Large intestine (tissue), 3 donors: ENCODE measurements around the gene UBFD1. TPM values are rescaled to one million over a fixed set of nuclear protein-coding genes. Genes with fewer than 3 reads are reported as not detected.

Experiments
- DNase-seq, 2 donors: peaks; one replicate each; pipeline versions ENCODE4 v3.0.0 to v3.0.0-alpha.2; 2013
- H3K27ac ChIP-seq: one replicate; pipeline ENCODE4 v1.5.1; 2013; ENCODE audit warnings: low read length
- H3K27me3 ChIP-seq: 2 replicates; pipeline ENCODE4 v1.6.1; 2013; ENCODE audit warnings: low read length; ENCODE audit not compliant: control insufficient read depth, insufficient read depth
- H3K36me3 ChIP-seq: 2 replicates; pipeline ENCODE4 v1.6.1; 2013; ENCODE audit warnings: low read length; ENCODE audit not compliant: control insufficient read depth, insufficient read depth
- H3K4me1 ChIP-seq: one replicate; pipeline ENCODE4 v1.6.1; 2013; ENCODE audit warnings: low read length; ENCODE audit not compliant: control insufficient read depth, insufficient read depth
- H3K4me3 ChIP-seq: one replicate; pipeline ENCODE4 v1.5.1; 2013; ENCODE audit warnings: low read length
- H3K9me3 ChIP-seq: one replicate; pipeline ENCODE4 v1.6.1; 2013; ENCODE audit warnings: mild to moderate bottlenecking, low read depth, low read length, moderate library complexity; ENCODE audit not compliant: control insufficient read depth
- WGBS: methylation state at CpG from one replicate; pipeline ENCODE4 v1.1.5; 2013; ENCODE audit warnings: low lambda C conversion rate; ENCODE audit not compliant: insufficient coverage; 5-methylcytosine and 5-hydroxymethylcytosine counted together
- polyA plus RNA-seq: library from polyadenylated mRNA; unstranded; fragments of 120-200 nt; gene quantifications from one replicate; pipeline ENCODE4 v1.2.1, GENCODE V29; 2013

UBFD1 gene
- polyA plus RNA-seq, 1 donor, result 44.3 TPM

DNA sequence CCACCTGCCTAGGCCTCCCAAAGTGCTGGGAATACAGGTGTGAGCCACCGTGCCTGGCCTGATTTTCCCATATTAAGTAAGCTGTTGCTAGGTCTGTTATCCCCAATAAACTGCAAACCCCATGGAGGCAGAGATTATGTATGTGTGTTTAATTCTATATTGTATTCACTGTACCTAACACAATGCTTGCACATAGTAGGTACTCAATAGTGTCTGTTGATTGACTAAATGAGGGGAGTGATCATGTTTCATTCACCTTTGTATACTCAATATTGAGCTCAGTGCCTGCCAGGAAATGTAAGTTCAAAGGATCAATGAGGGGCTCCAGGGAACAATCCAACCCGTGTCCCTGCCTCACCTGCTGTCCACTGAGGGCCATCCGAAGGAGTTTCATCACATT, 32.6 kb upstream of the UBFD1 start:
- H3K36me3 ChIP-seq, result peaks cover 65% of the 10 kb centered on the region
- WGBS, result no CpG with 5 or more reads among the region's 3 CpGs
- DNase-seq, result no peak
- H3K4me3 ChIP-seq, result no peak overlapping the region
- H3K27me3 ChIP-seq, result no peaks in the 10 kb centered on the region
- peaks cover 11% of the 10 kb centered on the region for H3K4me1 ChIP-seq
- no peak overlapping the region for H3K27ac ChIP-seq
- no peaks in the 10 kb centered on the region for H3K9me3 ChIP-seq

DNA sequence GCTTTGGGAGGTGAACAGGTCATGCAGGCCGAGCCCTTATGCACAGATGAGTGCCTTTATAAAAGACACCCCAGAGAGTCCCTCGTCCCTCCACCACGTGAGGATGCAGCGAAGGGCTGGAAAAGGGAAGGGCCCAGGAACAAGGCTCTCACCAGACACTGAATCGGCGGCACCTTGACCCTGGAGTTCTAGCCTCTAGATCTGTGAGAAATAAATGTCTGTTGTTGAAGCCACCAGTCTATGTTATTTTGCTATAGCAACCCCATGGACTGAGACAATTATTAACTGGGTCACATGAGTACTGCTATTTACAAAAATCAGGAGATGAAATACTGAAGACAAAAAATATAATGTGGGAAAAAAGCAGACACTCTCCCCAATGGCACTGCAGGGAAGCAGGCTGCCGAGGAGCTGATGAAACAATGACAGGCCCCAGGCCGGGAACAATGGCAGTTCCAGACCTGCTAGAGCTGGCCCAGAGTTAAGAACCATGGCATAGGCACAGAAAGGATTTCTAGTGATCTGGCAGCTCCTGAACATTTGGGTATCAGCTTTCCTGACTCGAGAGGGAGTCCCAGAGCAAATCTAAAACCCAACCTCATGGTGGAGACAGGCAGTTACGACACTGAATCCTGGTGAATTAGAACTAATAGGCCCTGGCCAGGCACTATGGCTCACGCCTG, 29.4 kb upstream of the UBFD1 start:
- Histone ChIP-seq H3K27me3 (no peaks in the 10 kb centered on the region), H3K4me1 (peaks cover 11% of the 10 kb centered on the region), H3K4me3 (no peak overlapping the region), H3K9me3 (no peaks in the 10 kb centered on the region), H3K36me3 (peaks cover 71% of the 10 kb centered on the region), H3K27ac (peak overlapping the region; percentile 65)
- DNase-seq, result peak; percentile 50 to 83
- WGBS, result no CpG with 5 or more reads among the region's 11 CpGs

DNA sequence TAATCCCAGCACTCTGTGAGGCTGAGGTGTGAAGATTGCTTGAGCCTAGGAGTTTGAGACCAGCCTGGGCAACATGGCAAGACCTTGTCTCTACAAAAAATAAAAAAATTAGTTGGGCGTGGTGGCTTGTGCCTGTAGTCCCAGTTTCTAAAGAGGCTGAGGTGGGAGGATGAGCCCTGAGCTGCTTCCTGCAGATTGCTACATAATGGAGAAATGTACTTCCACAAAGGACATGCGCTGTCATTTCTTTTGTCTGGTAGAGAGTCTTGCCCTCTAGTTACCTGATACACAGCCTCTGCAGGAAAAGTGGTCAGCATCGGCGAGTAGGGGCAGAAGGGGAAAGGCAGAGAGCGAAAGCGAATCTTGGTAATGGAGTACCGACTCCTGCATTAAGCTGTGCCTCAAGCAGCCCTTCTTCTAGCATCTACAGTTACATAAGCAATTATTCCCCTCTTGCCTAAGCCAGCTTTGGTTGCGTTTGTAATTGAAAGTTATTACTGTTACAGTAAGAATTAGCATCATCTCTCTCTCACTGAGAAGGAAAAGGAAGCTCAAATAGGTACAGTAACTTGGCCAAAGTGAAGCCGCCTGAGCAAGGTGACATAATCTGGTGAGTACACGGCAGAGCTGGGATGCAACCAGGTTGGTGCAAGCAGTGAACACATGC, 28.8 kb upstream of the UBFD1 start:
- Histone ChIP-seq H3K9me3 (no peaks in the 10 kb centered on the region), H3K27ac (peak overlapping the region; percentile 65), H3K4me1 (peaks cover 11% of the 10 kb centered on the region), H3K36me3 (peaks cover 70% of the 10 kb centered on the region), H3K4me3 (no peak overlapping the region), H3K27me3 (no peaks in the 10 kb centered on the region)
- no peak for DNase-seq
- WGBS, result no CpG with 5 or more reads among the region's 10 CpGs

DNA sequence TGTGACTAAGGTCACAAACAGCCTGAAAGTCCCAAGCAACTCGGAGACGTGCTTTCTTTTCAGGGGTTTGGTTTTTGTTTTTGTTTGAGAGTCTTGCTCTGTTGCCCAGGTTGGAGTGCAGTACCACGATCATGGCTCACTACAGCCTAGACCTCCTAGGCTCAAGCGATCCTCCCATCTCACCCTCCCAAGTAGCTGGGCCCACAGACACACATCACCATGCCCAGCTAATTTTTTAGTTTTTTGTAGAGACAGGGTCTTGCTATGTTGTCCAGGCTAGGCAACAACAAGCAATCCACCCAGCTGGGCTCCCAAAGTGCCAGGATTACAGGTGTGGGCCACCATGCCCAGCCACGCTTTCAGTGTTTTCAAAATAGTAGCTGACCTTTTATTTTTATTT, 27.5 kb upstream of the UBFD1 start:
- H3K36me3 ChIP-seq, result peaks cover 71% of the 10 kb centered on the region
- no peaks in the 10 kb centered on the region for H3K9me3 ChIP-seq
- no peak overlapping the region for H3K4me3 ChIP-seq
- peaks cover 11% of the 10 kb centered on the region for H3K4me1 ChIP-seq
- no peak overlapping the region for H3K27ac ChIP-seq
- H3K27me3 ChIP-seq, result no peaks in the 10 kb centered on the region
- WGBS, result no CpG with 5 or more reads among the region's 5 CpGs
- DNase-seq, result no peak

DNA sequence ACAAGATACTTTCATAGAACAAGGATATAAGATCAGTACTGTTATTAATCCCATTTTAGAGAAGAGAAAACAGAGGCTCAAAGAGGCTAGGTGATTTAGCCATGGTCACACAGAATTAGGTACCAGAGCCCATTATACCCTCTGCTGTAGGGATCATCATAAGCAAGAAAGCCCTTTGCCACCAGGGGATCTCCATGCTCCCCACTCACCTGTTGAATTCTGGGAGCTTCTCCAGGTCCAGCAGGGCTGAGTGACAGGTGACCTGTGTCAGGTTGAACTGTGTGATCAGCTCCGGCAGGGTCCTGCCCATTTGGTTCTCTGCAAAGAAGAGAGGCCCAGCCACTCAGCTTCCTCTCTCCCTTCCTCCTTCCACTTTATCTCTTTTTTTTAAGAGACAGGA, 25.1 kb upstream of the UBFD1 start:
- Histone ChIP-seq H3K27ac (no peak overlapping the region), H3K27me3 (no peaks in the 10 kb centered on the region), H3K9me3 (no peaks in the 10 kb centered on the region), H3K36me3 (peaks cover 71% of the 10 kb centered on the region), H3K4me3 (no peak overlapping the region), H3K4me1 (peaks cover 10% of the 10 kb centered on the region)
- no CpG with 5 or more reads among the region's 1 CpG for WGBS
- DNase-seq, result no peak

DNA sequence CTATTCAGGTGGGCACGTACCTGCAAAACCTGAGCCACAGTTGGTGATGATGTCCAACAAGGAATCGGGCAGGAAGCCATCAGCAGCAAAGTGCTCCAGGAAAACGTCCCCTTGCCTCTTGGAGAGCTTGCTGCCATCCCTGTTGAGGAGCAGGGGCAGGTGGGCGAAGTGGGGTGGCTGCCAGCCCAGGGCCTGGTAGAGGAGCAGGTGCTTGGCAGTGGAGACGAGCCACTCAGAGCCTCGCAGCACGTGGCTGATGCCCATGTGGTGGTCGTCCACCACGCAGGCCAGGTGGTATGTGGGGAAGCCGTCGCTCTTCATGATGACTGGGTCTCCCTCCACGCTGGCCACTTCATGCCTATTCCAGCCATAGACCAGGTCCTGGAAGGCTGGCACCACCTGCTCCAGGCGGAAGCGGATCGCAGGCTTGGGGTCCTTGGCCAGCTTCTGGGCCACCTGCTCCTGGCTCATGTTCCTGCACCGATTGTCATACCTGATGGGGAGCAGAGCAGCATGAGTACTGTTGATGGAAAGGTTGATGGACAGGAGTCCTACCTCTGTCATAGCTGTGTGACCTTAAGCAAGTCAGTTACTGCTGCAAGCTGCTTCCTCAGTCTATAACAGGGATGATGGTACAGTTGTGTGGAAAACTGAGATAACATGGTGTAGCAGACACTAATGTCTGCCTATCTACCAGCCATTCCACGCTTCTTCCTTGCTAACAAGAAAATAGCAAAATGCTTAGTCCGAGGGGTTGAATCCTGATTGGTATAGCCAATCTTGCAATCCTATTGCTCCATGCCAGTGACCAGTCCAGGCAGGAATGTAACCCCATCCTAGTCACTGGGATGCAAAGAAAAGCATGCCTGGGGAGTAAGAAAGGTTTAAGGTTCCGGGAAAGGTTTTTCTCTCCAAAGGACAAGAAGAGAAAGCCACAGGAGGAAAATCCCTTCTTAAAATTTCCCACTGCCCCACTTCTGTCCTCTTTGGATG, 22.4 kb upstream of the UBFD1 start:
- peaks cover 66% of the 10 kb centered on the region for H3K36me3 ChIP-seq

DNA sequence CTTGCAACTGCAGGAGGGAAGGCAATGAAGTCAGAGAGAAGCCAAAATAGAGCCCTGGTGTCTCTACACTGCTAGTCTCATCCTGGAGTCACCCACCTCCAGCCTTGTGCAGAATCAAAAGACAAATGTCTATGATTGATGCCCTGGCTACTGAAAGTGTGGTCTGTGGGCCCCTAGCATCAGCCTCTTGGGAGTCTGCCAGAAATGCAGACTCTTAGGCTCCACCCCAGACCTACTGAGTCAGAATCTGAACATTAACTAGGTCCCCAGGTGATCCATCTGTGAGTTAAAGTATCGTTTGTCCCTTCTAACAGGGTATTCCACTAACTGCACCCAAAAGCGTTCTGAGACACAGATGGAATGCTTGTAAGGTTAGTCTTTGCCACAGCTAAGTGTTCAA, 21.6 kb upstream of the UBFD1 start:
- WGBS, result no CpG with 5 or more reads among the region's 2 CpGs
- Histone ChIP-seq H3K36me3 (peaks cover 66% of the 10 kb centered on the region), H3K27me3 (no peaks in the 10 kb centered on the region), H3K4me3 (no peak overlapping the region), H3K9me3 (no peaks in the 10 kb centered on the region), H3K4me1 (peaks cover 2% of the 10 kb centered on the region), H3K27ac (no peak overlapping the region)
- no peak for DNase-seq

More for the DNA sequence above, 22.4 kb upstream of the UBFD1 start:
- H3K4me1 ChIP-seq, result peaks cover 2% of the 10 kb centered on the region
- no peaks in the 10 kb centered on the region for H3K27me3 ChIP-seq
- H3K27ac ChIP-seq, result no peak overlapping the region
- DNase-seq, result no peak
- no peak overlapping the region for H3K4me3 ChIP-seq
- H3K9me3 ChIP-seq, result no peaks in the 10 kb centered on the region
- 100% methylated on average over 1 of the region's 19 CpGs for WGBS

DNA sequence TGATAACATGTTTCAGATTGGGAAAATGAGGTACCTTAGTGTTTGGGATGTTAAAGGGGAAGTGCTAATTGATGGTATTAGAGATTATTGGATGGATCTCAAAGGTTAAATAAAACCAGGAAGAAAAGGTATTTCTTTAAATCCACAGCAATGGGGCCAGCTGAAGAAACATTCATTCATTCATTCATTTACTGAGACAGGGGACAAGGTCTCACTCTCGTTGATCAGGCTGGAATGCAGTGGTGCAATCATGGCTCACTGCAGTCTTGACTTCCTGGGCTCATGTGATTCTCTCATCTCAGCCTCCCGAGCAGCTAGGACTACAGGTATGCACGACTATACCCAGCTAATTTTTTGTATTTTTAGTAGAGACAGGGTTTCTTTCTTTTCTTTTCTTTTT, 20.1 kb upstream of the UBFD1 start:
- Histone ChIP-seq H3K4me3 (no peak overlapping the region), H3K9me3 (no peaks in the 10 kb centered on the region), H3K27me3 (no peaks in the 10 kb centered on the region), H3K36me3 (peaks cover 60% of the 10 kb centered on the region), H3K27ac (peak overlapping the region; percentile 51), H3K4me1 (peaks cover 2% of the 10 kb centered on the region)
- 68% methylated on average over 2 of the region's 3 CpGs for WGBS
- DNase-seq, result peak; percentile 62 to 65

DNA sequence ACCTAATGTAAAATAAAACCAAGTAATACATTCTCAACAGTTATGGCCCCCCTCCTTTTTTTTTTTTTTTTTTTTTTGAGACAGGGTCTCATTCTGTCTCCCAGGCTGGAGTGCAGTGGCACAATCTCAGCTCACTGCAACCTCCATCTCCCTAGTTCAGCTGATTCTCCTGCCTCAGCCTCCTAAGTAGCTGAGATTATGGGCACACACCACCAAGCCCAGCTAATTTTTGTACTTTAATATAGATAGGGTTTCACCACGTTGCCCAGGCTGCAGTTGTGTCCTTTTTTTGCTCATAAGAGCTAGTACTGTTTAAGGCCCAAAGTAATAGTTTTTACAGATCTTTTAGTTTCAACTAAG, 18.6 kb upstream of the UBFD1 start:
- DNase-seq, result no peak
- Histone ChIP-seq H3K9me3 (no peaks in the 10 kb centered on the region), H3K4me1 (peaks cover 2% of the 10 kb centered on the region), H3K36me3 (peaks cover 56% of the 10 kb centered on the region), H3K27ac (no peak overlapping the region), H3K27me3 (no peaks in the 10 kb centered on the region), H3K4me3 (no peak overlapping the region)
- WGBS, result 100% methylated on average over 1 of the region's 1 CpG
